ENCODE results near the gene ATP6V0A1.

GRCh38 chr17:42563543-42563942, 104.9 kb downstream of the ATP6V0A1 start:
- TF ChIP-seq POLR2A (IDR thresholded peaks at IDR 0.05): no peak
- TF ChIP-seq POLR2AphosphoS5 (IDR thresholded peaks at IDR 0.05): peak in 1 of 3 donors; percentile 22
- TF ChIP-seq, protein P1, sequence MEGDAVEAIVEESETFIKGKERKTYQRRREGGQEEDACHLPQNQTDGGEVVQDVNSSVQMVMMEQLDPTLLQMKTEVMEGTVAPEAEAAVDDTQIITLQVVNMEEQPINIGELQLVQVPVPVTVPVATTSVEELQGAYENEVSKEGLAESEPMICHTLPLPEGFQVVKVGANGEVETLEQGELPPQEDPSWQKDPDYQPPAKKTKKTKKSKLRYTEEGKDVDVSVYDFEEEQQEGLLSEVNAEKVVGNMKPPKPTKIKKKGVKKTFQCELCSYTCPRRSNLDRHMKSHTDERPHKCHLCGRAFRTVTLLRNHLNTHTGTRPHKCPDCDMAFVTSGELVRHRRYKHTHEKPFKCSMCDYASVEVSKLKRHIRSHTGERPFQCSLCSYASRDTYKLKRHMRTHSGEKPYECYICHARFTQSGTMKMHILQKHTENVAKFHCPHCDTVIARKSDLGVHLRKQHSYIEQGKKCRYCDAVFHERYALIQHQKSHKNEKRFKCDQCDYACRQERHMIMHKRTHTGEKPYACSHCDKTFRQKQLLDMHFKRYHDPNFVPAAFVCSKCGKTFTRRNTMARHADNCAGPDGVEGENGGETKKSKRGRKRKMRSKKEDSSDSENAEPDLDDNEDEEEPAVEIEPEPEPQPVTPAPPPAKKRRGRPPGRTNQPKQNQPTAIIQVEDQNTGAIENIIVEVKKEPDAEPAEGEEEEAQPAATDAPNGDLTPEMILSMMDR (IDR thresholded peaks at IDR 0.05): peak in 1 of 7 experiments; percentile 39
